H1 (cell line): Measurements from ENCODE around the gene ZNF730. TPM values are rescaled to one million over a fixed set of nuclear protein-coding genes. Genes with fewer than 3 reads are reported as not detected.

Source experiments
- CTCF ChIA-PET: fragments of 300-600 bp; sonication (Branson Sonifier 250); formaldehyde crosslinking; loops from one replicate; lab custom pipeline; 2021; ENCODE audit not compliant: partially characterized antibody; lab: Charles Lee
- POLR2A ChIA-PET: fragments of 300-600 bp; sonication (Branson Sonifier 250); formaldehyde crosslinking; loops from one replicate; lab custom pipeline; 2021; ENCODE audit warnings: inconsistent platforms; ENCODE audit not compliant: partially characterized antibody; lab: Charles Lee
- DNase-seq, 2 experiments: peaks; one replicate each; pipeline versions ENCODE4 v3.0.0 to v3.0.0-alpha.2; 2010 to 2022; ENCODE audit warnings: low spot score in 2 of 2, low read depth in 1 of 2, mixed read lengths in 1 of 2
- FAIRE-seq: peaks from 2 replicates; lab custom pipeline; 2011; peaks lifted over from hg19 to GRCh38; lab: Jason Lieb, UNC
- H2AFZ ChIP-seq: 2 replicates; pipeline ENCODE4 v1.8.1; 2012; ENCODE audit warnings: low read length, inconsistent platforms
- H2AK5ac ChIP-seq: 2 replicates; pipeline ENCODE4 v1.6.1; 2013; ENCODE audit warnings: low read depth, low read length
- H2BK120ac ChIP-seq: replicated peaks from 2 replicates; pipeline ENCODE3; 2013; ENCODE audit warnings: low read depth, low read length, inconsistent platforms
- H2BK12ac ChIP-seq: 2 replicates; pipeline ENCODE4 v1.6.1; 2013; ENCODE audit warnings: low read depth, low read length
- H2BK15ac ChIP-seq: 2 replicates; pipeline ENCODE4 v1.6.1; 2013; ENCODE audit warnings: low read length
- H2BK20ac ChIP-seq: 2 replicates; pipeline ENCODE4 v1.6.1; 2013; ENCODE audit warnings: low read length
- H2BK5ac ChIP-seq: 2 replicates; pipeline ENCODE4 v1.6.1; 2013; ENCODE audit warnings: low read depth, low read length
- H3K14ac ChIP-seq: 2 replicates; pipeline ENCODE4 v1.6.1; 2013; ENCODE audit warnings: inconsistent platforms; ENCODE audit not compliant: insufficient read length
- H3K18ac ChIP-seq: 2 replicates; pipeline ENCODE4 v1.6.1; 2013; ENCODE audit warnings: low read length; ENCODE audit errors: extremely low read depth
- H3K23ac ChIP-seq: 2 replicates; pipeline ENCODE4 v1.6.1; 2013; ENCODE audit warnings: inconsistent platforms; ENCODE audit not compliant: insufficient read length
- H3K23me2 ChIP-seq: 2 replicates; pipeline ENCODE4 v1.6.1; 2013; ENCODE audit warnings: low read depth, low read length
- H3K27ac ChIP-seq: 2 replicates; pipeline ENCODE4 v1.6.1; 2011; ENCODE audit warnings: low read depth, low read length, inconsistent platforms
- H3K27me3 ChIP-seq, 4 experiments: replicated peaks in 1 of 4; 1 replicate in 1 of 4; 2 replicates in 3 of 4; pipeline versions ENCODE4 v1.6.1 to v1.8.1; 2011 to 2013; ENCODE audit warnings: low read length in 3 of 4, mild to moderate bottlenecking in 3 of 4, inconsistent platforms in 2 of 4, mixed read lengths in 2 of 4, moderate library complexity in 1 of 4; ENCODE audit not compliant: control insufficient read depth in 3 of 4, insufficient read depth in 3 of 4; ENCODE audit errors: extremely low read depth in 1 of 4
- H3K36me3 ChIP-seq, 4 experiments: 2 replicates each; pipeline versions ENCODE4 v1.6.1 to v1.8.1; 2011 to 2013; ENCODE audit warnings: mild to moderate bottlenecking in 4 of 4, low read length in 3 of 4, moderate library complexity in 2 of 4, control low read depth in 1 of 4, inconsistent platforms in 1 of 4; ENCODE audit not compliant: insufficient read depth in 4 of 4, control insufficient read depth in 2 of 4
- H3K4ac ChIP-seq: replicated peaks from 2 replicates; pipeline ENCODE3; 2013; ENCODE audit warnings: low read length, low read depth, mixed read lengths, inconsistent platforms; ENCODE audit not compliant: insufficient read length
- H3K4me1 ChIP-seq, 4 experiments: replicated peaks in 1 of 4; 1 replicate in 1 of 4; 2 replicates in 3 of 4; pipeline versions ENCODE4 v1.6.1 to v1.8.1; 2011 to 2013; ENCODE audit warnings: low read length in 3 of 4, inconsistent platforms in 2 of 4, mixed read lengths in 1 of 4; ENCODE audit not compliant: insufficient read depth in 4 of 4, control insufficient read depth in 3 of 4
- H3K4me2 ChIP-seq, 2 experiments: 2 replicates each; pipeline versions ENCODE4 v1.6.1 to v1.8.1; 2011 to 2013; ENCODE audit warnings: low read depth in 2 of 2, low read length in 2 of 2, control low read depth in 1 of 2, inconsistent platforms in 1 of 2, mild to moderate bottlenecking in 1 of 2; ENCODE audit not compliant: insufficient read depth in 1 of 2
- H3K4me3 ChIP-seq, 4 experiments: fragments of 200-600, 300-600 bp in 1 of 4; sonication (generic), shearing (Covaris generic), sonication (Bioruptor Twin) in 1 of 4; 2 replicates each; pipeline versions ENCODE4 v1.5.1 to v1.8.1; 2011 to 2016; ENCODE audit warnings: low read length in 4 of 4, low read depth in 3 of 4, control low read depth in 2 of 4, inconsistent platforms in 2 of 4, mild to moderate bottlenecking in 2 of 4, mixed read lengths in 1 of 4, moderate library complexity in 1 of 4; ENCODE audit not compliant: insufficient read depth in 2 of 4; ENCODE audit errors: extremely low read depth in 1 of 4
- H3K56ac ChIP-seq: replicated peaks from 2 replicates; pipeline ENCODE3; 2013; ENCODE audit warnings: low read depth, mild to moderate bottlenecking, mixed read lengths, low read length, inconsistent platforms; ENCODE audit not compliant: insufficient read length
- H3K79me1 ChIP-seq: 2 replicates; pipeline ENCODE4 v1.6.1; 2013; ENCODE audit warnings: low read depth, low read length, control low read depth
- H3K79me2 ChIP-seq, 2 experiments: 2 replicates each; pipeline versions ENCODE4 v1.6.1 to v1.8.1; 2012 to 2013; ENCODE audit warnings: low read length in 2 of 2, mild to moderate bottlenecking in 2 of 2, inconsistent platforms in 1 of 2; ENCODE audit not compliant: insufficient read depth in 2 of 2, control insufficient read depth in 1 of 2
- H3K9ac ChIP-seq, 4 experiments: replicated peaks in 1 of 4; 1 replicate in 1 of 4; 2 replicates in 3 of 4; pipeline versions ENCODE4 v1.6.1 to v1.8.1; 2011 to 2013; ENCODE audit warnings: low read depth in 3 of 4, low read length in 3 of 4, control low read depth in 2 of 4, mild to moderate bottlenecking in 2 of 4, moderate library complexity in 2 of 4, inconsistent platforms in 1 of 4; ENCODE audit errors: extremely low read depth in 1 of 4
- H3K9me3 ChIP-seq, 2 experiments: 2 replicates each; pipeline versions ENCODE4 v1.6.1 to v1.8.1; 2012 to 2013; ENCODE audit warnings: mild to moderate bottlenecking in 2 of 2, moderate library complexity in 2 of 2, control low read depth in 1 of 2, inconsistent platforms in 1 of 2, low read depth in 1 of 2, low read length in 1 of 2, mixed read lengths in 1 of 2; ENCODE audit not compliant: insufficient read depth in 2 of 2
- H4K20me1 ChIP-seq, 2 experiments: replicated peaks in 1 of 2; 2 replicates each; pipeline versions ENCODE3 to v1.8.1; 2011 to 2013; ENCODE audit warnings: inconsistent platforms in 2 of 2, low read length in 2 of 2, mild to moderate bottlenecking in 1 of 2; ENCODE audit not compliant: insufficient read depth in 2 of 2, control insufficient read depth in 1 of 2
- H4K5ac ChIP-seq: 2 replicates; pipeline ENCODE4 v1.6.1; 2013; ENCODE audit warnings: low read length, low read depth, mixed read lengths, inconsistent platforms; ENCODE audit not compliant: insufficient read length
- H4K8ac ChIP-seq: 2 replicates; pipeline ENCODE4 v1.8.0; 2013; ENCODE audit warnings: mild to moderate bottlenecking, moderate library complexity, low read length, inconsistent platforms; ENCODE audit not compliant: insufficient read depth; ENCODE audit errors: extremely low read depth
- H4K91ac ChIP-seq: replicated peaks from 2 replicates; pipeline ENCODE3; 2013; ENCODE audit warnings: low read length, mixed read lengths, inconsistent platforms; ENCODE audit not compliant: insufficient read length
- RAD21 ChIP-seq, 2 experiments: IDR thresholded peaks in 1 of 2; conservative IDR thresholded peaks in 1 of 2; 2 replicates each; pipeline ENCODE4 v1.6.1; 2011; ENCODE audit warnings: low read depth in 2 of 2, low read length in 2 of 2, improper control_type of control experiment in 1 of 2, inconsistent platforms in 1 of 2, mild to moderate bottlenecking in 1 of 2, moderate library complexity in 1 of 2
- SIX5 ChIP-seq: IDR thresholded peaks from 2 replicates; pipeline ENCODE4 v1.6.1; 2011; ENCODE audit warnings: mild to moderate bottlenecking, low read depth, low read length
- ZNF274 ChIP-seq: IDR thresholded peaks from 2 replicates; pipeline ENCODE4 v1.7.0; 2012; ENCODE audit warnings: low read length, borderline replicate concordance; ENCODE audit errors: extremely low read depth
- WGBS, 2 experiments: shearing (Covaris generic) in 1 of 2; methylation state at CpG; one replicate each; pipeline versions ENCODE4 v1.1.6 to v1.1.7; 2013 to 2015; ENCODE audit warnings: low lambda C conversion rate in 2 of 2, mixed read lengths in 2 of 2, inconsistent platforms in 1 of 2, low coverage in 1 of 2, missing lambda C conversion rate in 1 of 2; ENCODE audit not compliant: insufficient replicate concordance in 2 of 2, insufficient coverage in 1 of 2, insufficient read length in 1 of 2; ENCODE audit errors: extremely low coverage in 1 of 2, missing lambda C conversion rate in 1 of 2; 5-methylcytosine and 5-hydroxymethylcytosine counted together
- polyA plus RNA-seq, 7 experiments: library from polyadenylated mRNA; depleted of rRNA in 3 of 7; stranded (reverse) in 5 of 7; unstranded in 2 of 7; fragments of >200 nt in 5 of 7; fragments of 200-250 nt in 2 of 7; gene quantifications; 1 replicate in 5 of 7; 2 replicates in 1 of 7; 4 replicates in 1 of 7; pipeline versions ENCODE4 v1.2.1 to v1.2.3, GENCODE V29; 2011 to 2013; ENCODE audit warnings: missing spikeins in 2 of 7, mixed read lengths in 2 of 7
- total RNA-seq: library from RNA; stranded (reverse); fragmentation: NEBNext Ultra II Directional; extraction: Animal tissue kit (Norgen Biotek cat#: 25700); gene quantifications from 2 replicates; pipeline ENCODE4 v1.2.1, GENCODE V29; 2021
- TF ChIP-seq, protein P1 (sequence below): IDR thresholded peaks from 2 replicates; pipeline ENCODE4 v1.6.1; 2012; ENCODE audit warnings: inconsistent platforms

The ZNF730 gene
- total and polyA plus RNA-seq, 2 of the 8 experiments (the other 6 are each of a cell fraction or from before 2014, with no cell fraction given), result 7.0 to 29.4 TPM

DNA sequence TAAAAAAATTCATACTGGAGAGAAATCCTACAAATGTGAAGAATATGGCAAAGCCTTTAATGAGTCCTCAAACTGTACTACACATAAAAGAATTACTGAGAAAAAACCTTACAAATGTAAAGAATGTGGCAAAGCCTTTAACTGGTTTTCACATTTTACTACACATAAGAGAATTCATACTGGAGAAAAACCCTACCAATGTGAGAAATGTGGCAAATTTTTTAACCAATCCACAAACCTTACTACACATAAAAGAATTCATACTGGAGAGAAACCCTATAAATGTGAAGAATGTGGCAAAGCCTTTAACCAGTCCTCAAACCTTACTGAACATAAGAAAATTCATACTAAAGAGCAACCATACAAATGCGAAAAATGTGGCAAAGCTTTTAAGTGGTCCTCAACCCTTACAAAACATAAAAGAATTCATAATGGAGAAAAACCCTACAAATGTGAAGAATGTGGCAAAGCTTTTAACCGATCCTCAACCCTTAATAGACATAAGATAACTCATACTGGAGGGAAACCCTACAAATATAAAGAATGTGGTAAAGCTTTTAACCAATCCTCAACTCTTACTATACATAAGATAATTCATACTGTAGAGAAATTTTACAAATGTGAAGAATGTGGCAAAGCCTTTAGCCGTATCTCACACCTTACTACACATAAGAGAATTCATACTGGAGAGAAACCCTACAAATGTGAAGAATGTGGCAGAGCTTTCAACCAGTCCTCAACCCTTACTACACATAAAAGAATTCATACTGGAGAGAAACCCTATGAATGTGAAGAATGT, 29.0 kb downstream of the ZNF730 start:
- Histone ChIP-seq H3K36me3 (peaks cover 0 to 58% (median 21%) of the 10 kb centered on the region in 4 experiments; a peak in 3 of 8 replicates), H3K23ac (no peak overlapping the region), H2AK5ac (no peak overlapping the region), H4K20me1 (no peaks in the 10 kb centered on the region), H4K5ac (no peak overlapping the region), H3K14ac (no peak overlapping the region), H3K27ac (no peak overlapping the region), H3K79me2 (no peaks in the 10 kb centered on the region), H3K27me3 (no peaks in the 10 kb centered on the region), H2AFZ (no peak overlapping the region), H2BK5ac (no peak overlapping the region), H4K8ac (no peak overlapping the region), H2BK20ac (no peak overlapping the region), H3K9me3 (peaks cover 48 to 56% of the 10 kb centered on the region in 2 experiments), H2BK12ac (no peak overlapping the region), H3K9ac (no peak overlapping the region), H2BK120ac (no peak overlapping the region), H3K4me1 (no peaks in the 10 kb centered on the region), H3K4me3 (no peak overlapping the region), H3K18ac (no peak overlapping the region), H2BK15ac (no peak overlapping the region), H3K4ac (no peak overlapping the region), H4K91ac (no peak overlapping the region)
- POLR2A ChIA-PET, result interaction anchor here (1.5 kb wide), 1 partner anchor 17 kb away, joined by 4 read pairs; no protein-coding TSS in a partner anchor
- CTCF ChIA-PET, result no interaction called here
- no peak for FAIRE-seq
- DNase-seq, result no peak
- WGBS, 2 experiments, result 88% methylated on average over 3 of the region's 3 CpGs; no CpG with 5 or more reads in 1 of the 2 experiments
- TF ChIP-seq, protein P1, sequence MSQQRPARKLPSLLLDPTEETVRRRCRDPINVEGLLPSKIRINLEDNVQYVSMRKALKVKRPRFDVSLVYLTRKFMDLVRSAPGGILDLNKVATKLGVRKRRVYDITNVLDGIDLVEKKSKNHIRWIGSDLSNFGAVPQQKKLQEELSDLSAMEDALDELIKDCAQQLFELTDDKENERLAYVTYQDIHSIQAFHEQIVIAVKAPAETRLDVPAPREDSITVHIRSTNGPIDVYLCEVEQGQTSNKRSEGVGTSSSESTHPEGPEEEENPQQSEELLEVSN, result no peak
- TF ChIP-seq RAD21 (IDR thresholded peaks at IDR 0.05 in 1 of 2, conservative IDR thresholded peaks at IDR 0.05 in 1 of 2; ENCODE audit: low read depth in 2 of 2, low read length in 2 of 2) (no peak), SIX5 (no peak), ZNF274 (peak; percentile 85)
- TF ChIP-seq, all 59 proteins: peak for 1
- Histone ChIP-seq H3K56ac (no peak overlapping the region), H3K79me1 (no peaks in the 10 kb centered on the region), H3K23me2 (no peaks in the 10 kb centered on the region), H3K4me2 (no peak overlapping the region)
